PFSK-1 (cell line): Measurements from ENCODE around the gene CLCF1.

Source experiments
- POLR2AphosphoS5 ChIP-seq: IDR thresholded peaks from 2 replicates; pipeline ENCODE4 v1.6.1; 2012; ENCODE audit warnings: low read depth, mild to moderate bottlenecking, control low read depth, low read length, moderate library complexity
- SIN3A ChIP-seq: IDR thresholded peaks from 2 replicates; pipeline ENCODE4 v1.6.1; 2012; ENCODE audit warnings: mild to moderate bottlenecking, low read length, moderate library complexity, borderline replicate concordance; ENCODE audit not compliant: insufficient read depth
- TAF1 ChIP-seq: IDR thresholded peaks from 2 replicates; pipeline ENCODE4 v1.6.1; 2012; ENCODE audit warnings: low read length, control low read depth, borderline replicate concordance; ENCODE audit not compliant: insufficient read depth
- TF ChIP-seq, protein P1 (sequence below), 2 experiments: IDR thresholded peaks; 2 replicates each; pipeline versions ENCODE4 v1.6.1 to v1.8.0; 2011 to 2012; ENCODE audit warnings: low read depth in 2 of 2, low read length in 2 of 2, control low read depth in 1 of 2, inconsistent platforms in 1 of 2, mild to moderate bottlenecking in 1 of 2, moderate library complexity in 1 of 2; ENCODE audit not compliant: insufficient read depth in 1 of 2

- no peak for TF ChIP-seq POLR2AphosphoS5
- TF ChIP-seq, protein P1, sequence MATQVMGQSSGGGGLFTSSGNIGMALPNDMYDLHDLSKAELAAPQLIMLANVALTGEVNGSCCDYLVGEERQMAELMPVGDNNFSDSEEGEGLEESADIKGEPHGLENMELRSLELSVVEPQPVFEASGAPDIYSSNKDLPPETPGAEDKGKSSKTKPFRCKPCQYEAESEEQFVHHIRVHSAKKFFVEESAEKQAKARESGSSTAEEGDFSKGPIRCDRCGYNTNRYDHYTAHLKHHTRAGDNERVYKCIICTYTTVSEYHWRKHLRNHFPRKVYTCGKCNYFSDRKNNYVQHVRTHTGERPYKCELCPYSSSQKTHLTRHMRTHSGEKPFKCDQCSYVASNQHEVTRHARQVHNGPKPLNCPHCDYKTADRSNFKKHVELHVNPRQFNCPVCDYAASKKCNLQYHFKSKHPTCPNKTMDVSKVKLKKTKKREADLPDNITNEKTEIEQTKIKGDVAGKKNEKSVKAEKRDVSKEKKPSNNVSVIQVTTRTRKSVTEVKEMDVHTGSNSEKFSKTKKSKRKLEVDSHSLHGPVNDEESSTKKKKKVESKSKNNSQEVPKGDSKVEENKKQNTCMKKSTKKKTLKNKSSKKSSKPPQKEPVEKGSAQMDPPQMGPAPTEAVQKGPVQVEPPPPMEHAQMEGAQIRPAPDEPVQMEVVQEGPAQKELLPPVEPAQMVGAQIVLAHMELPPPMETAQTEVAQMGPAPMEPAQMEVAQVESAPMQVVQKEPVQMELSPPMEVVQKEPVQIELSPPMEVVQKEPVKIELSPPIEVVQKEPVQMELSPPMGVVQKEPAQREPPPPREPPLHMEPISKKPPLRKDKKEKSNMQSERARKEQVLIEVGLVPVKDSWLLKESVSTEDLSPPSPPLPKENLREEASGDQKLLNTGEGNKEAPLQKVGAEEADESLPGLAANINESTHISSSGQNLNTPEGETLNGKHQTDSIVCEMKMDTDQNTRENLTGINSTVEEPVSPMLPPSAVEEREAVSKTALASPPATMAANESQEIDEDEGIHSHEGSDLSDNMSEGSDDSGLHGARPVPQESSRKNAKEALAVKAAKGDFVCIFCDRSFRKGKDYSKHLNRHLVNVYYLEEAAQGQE (IDR thresholded peaks at IDR 0.05; ENCODE audit: insufficient read depth in 1 of 2, low read depth in 2 of 2, low read length in 2 of 2): no peak
- TF ChIP-seq SIN3A: no peak
- no peak for TF ChIP-seq TAF1
These were observed 11.5 kb upstream of the CLCF1 start for GRCh38 chr11:67384851-67385366.
